ENCODE results near the gene PGAP6. TPM values are rescaled to one million over a fixed set of nuclear protein-coding genes. Genes with fewer than 3 reads are reported as not detected.

The PGAP6 gene
- total and polyA plus RNA-seq, 2 of the 4 experiments (the other 2 are of a cell fraction), result 49.1 to 124 TPM

DNA sequence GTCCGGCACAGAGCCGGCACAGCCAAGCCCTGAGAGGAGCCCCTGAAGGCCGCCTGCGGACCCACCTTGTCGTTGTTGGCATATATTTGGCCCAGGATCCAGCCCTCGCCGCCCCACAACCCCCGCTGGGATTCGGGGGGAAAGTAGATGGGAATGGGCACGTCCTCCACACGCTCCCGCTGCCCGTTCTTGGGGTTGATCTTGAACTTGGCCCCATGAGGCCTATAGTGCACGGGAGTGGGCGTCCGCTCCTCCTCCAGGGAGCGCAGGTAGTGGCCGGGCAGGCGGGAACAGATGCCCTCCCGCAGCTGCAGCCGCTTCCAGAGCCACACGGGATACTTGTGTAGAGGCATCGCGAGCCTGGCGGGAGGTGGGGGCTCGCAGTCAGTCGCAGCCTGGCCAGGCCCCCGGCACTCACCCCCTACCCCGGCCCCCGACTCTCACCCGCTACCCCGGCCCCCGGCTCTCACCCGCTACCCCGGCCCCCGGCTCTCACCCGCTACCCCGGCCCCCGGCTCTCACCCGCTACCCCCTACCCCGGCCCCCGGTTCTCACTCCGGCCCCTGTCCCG is 11.8 kb downstream of the PGAP6 start:
- 100% methylated on average over 1 of the region's 44 CpGs; no CpG with 5 or more reads in 1 of the 2 experiments for WGBS, 2 experiments (ENCODE audit: extremely low coverage in 2 of 2, insufficient read length in 1 of 2)
- Histone ChIP-seq H4K8ac (ENCODE audit: low read depth in 2 of 2, low read length in 2 of 2) (no peak overlapping the region), H4K5ac (ENCODE audit: low read depth, low read length) (no peak overlapping the region), H3K36me3 (ENCODE audit: control insufficient read depth, insufficient read depth, low read length) (peaks cover 66% of the 10 kb centered on the region), H3K79me1 (ENCODE audit: low read depth in 1 of 2, low read length in 2 of 2) (peaks cover 4 to 11% of the 10 kb centered on the region in 2 experiments; a peak in 2 of 4 replicates), H3K23ac (ENCODE audit: low read depth, low read length) (0 out of 2 replicates have a peak overlapping the region, but pooled peaks have one; percentile 80), H3K4me2 (ENCODE audit: low read depth, low read length) (peak overlapping the region; percentile 70), H2AFZ (replicated peaks; ENCODE audit: low read length, poor library complexity) (peak overlapping the region; percentile 65), H2BK5ac (ENCODE audit: low read depth, low read length, poor library complexity, severe bottlenecking) (no peak overlapping the region), H2BK120ac (ENCODE audit: low read depth, low read length) (no peak overlapping the region), H4K20me1 (ENCODE audit: insufficient read depth, low read length) (no peaks in the 10 kb centered on the region), H3K18ac (ENCODE audit: low read depth, low read length) (no peak overlapping the region), H3K9me3 (ENCODE audit: control insufficient read depth, insufficient read depth, low read length) (no peaks in the 10 kb centered on the region), H2BK20ac (ENCODE audit: low read depth, low read length) (no peak overlapping the region), H3K4me1 (ENCODE audit: control insufficient read depth, insufficient read depth, low read length) (peaks cover 7% of the 10 kb centered on the region; the same call in 1 of the 2 replicates), H3K27ac (ENCODE audit: insufficient read depth, low read length) (no peak overlapping the region), H2BK15ac (ENCODE audit: low read depth, low read length) (no peak overlapping the region), H2AK9ac (replicated peaks; ENCODE audit: low read depth, low read length, poor library complexity) (no peak overlapping the region), H3K4ac (ENCODE audit: low read depth, low read length) (no peak overlapping the region), H3K4me3 (ENCODE audit: insufficient read depth, low read depth, low read length) (peak overlapping the region; percentile 20; the same call in 1 of the 2 replicates), H3K27me3 (ENCODE audit: control insufficient read depth, insufficient read depth, low read length) (no peaks in the 10 kb centered on the region), H3K9me1 (ENCODE audit: insufficient read depth, low read length) (no peaks in the 10 kb centered on the region), H3K14ac (replicated peaks; ENCODE audit: low read depth, low read length) (no peak overlapping the region), H3K9ac (ENCODE audit: low read depth, low read length) (no peak overlapping the region), H4K91ac (ENCODE audit: insufficient read depth, low read depth, low read length) (no peak overlapping the region), H2AK5ac (ENCODE audit: low read depth, low read length) (no peak overlapping the region), H3K56ac (ENCODE audit: extremely low read depth, insufficient read depth, low read length) (no peak overlapping the region)
- POLR2A ChIA-PET (ENCODE audit: unreplicated experiment), result no interaction called here
- CTCF ChIA-PET, result interaction anchor here (1.2 kb wide), 1 partner anchor 8 kb away, joined by 4 read pairs; no protein-coding TSS in a partner anchor
- BruUV-seq (replicated peaks), result no TSS peak
- ATAC-seq (ENCODE audit: low read depth), result peak; percentile 1; the same call in 1 of the 2 replicates
- DNase-seq, result no peak
- intact Hi-C loops (cut with micrococcal nuclease) (no loop called here), in situ Hi-C loops (cut with MboI; ENCODE audit: low sequenced_read_pairs) (no loop called here), dilution Hi-C loops (cut with HindIII; ENCODE audit: low sequenced_read_pairs, unreplicated experiment) (no loop called here)
- TF ChIP-seq RFX5 (IDR thresholded peaks at IDR 0.05; ENCODE audit: low read depth, low read length), result no peak
- no peak for TF ChIP-seq FOS (IDR thresholded peaks at IDR 0.05; ENCODE audit: low read depth, low read length)
- TF ChIP-seq MAZ (IDR thresholded peaks at IDR 0.05; ENCODE audit: borderline replicate concordance, low read depth, low read length), result no peak
- TF ChIP-seq, protein P1, sequence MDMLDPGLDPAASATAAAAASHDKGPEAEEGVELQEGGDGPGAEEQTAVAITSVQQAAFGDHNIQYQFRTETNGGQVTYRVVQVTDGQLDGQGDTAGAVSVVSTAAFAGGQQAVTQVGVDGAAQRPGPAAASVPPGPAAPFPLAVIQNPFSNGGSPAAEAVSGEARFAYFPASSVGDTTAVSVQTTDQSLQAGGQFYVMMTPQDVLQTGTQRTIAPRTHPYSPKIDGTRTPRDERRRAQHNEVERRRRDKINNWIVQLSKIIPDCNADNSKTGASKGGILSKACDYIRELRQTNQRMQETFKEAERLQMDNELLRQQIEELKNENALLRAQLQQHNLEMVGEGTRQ (IDR thresholded peaks at IDR 0.05; ENCODE audit: low read depth, low read length), result no peak
- no peak for TF ChIP-seq CEBPB (IDR thresholded peaks at IDR 0.05; ENCODE audit: low read depth, low read length)
- no peak for TF ChIP-seq POLR2A (IDR thresholded peaks at IDR 0.05; ENCODE audit: low read depth, low read length)
- no peak for TF ChIP-seq NFE2L2 (IDR thresholded peaks at IDR 0.05; ENCODE audit: low read depth, low read length)
- TF ChIP-seq, protein P2, sequence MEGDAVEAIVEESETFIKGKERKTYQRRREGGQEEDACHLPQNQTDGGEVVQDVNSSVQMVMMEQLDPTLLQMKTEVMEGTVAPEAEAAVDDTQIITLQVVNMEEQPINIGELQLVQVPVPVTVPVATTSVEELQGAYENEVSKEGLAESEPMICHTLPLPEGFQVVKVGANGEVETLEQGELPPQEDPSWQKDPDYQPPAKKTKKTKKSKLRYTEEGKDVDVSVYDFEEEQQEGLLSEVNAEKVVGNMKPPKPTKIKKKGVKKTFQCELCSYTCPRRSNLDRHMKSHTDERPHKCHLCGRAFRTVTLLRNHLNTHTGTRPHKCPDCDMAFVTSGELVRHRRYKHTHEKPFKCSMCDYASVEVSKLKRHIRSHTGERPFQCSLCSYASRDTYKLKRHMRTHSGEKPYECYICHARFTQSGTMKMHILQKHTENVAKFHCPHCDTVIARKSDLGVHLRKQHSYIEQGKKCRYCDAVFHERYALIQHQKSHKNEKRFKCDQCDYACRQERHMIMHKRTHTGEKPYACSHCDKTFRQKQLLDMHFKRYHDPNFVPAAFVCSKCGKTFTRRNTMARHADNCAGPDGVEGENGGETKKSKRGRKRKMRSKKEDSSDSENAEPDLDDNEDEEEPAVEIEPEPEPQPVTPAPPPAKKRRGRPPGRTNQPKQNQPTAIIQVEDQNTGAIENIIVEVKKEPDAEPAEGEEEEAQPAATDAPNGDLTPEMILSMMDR (conservative IDR thresholded peaks at IDR 0.05; ENCODE audit: low read depth, low read length), result no peak
- TF ChIP-seq MAFK (IDR thresholded peaks at IDR 0.05; ENCODE audit: low read depth, low read length), result no peak
- no peak for TF ChIP-seq MXI1 (IDR thresholded peaks at IDR 0.05; ENCODE audit: borderline replicate concordance, low read depth, low read length)
- TF ChIP-seq RAD21 (IDR thresholded peaks at IDR 0.05; ENCODE audit: low read length), result no peak
- no peak for TF ChIP-seq CHD1 (IDR thresholded peaks at IDR 0.05; ENCODE audit: low read depth, low read length)
- no peak for TF ChIP-seq RCOR1 (IDR thresholded peaks at IDR 0.05; ENCODE audit: insufficient replicate concordance, low read length)
- TF ChIP-seq SMC3 (IDR thresholded peaks at IDR 0.05; ENCODE audit: low read depth, low read length), result no peak
- TF ChIP-seq, protein P3, sequence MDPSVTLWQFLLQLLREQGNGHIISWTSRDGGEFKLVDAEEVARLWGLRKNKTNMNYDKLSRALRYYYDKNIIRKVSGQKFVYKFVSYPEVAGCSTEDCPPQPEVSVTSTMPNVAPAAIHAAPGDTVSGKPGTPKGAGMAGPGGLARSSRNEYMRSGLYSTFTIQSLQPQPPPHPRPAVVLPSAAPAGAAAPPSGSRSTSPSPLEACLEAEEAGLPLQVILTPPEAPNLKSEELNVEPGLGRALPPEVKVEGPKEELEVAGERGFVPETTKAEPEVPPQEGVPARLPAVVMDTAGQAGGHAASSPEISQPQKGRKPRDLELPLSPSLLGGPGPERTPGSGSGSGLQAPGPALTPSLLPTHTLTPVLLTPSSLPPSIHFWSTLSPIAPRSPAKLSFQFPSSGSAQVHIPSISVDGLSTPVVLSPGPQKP (IDR thresholded peaks at IDR 0.05; ENCODE audit: borderline replicate concordance, low read depth, low read length), result no peak
